PC-3 (cell line): ENCODE results near the gene COL4A6. TPM values are rescaled to one million over a fixed set of nuclear protein-coding genes. Genes with fewer than 3 reads are reported as not detected.

ENCODE experiments used
- ATAC-seq: fragments of 200-7000 bp; cut with Tn5 transposase; 2 replicates; pipeline ENCODE4 v1.9.1; 2020; ENCODE audit warnings: mild to moderate bottlenecking, moderate library complexity
- BruUV-seq: library from RNA; stranded (reverse); fragments of 400-500 nt; replicated peaks from 2 replicates; lab custom pipeline; 2021; lab: Mats Ljungman, UMichigan
- CTCF ChIA-PET: fragments of 300-600 bp; sonication (Branson Sonifier 250); formaldehyde crosslinking; loops from one replicate; lab custom pipeline; 2022; ENCODE audit warnings: antibody characterized with exemption; lab: Charles Lee
- POLR2A ChIA-PET: fragments of 300-600 bp; sonication (Branson Sonifier 250); formaldehyde crosslinking; loops from one replicate; lab custom pipeline; 2022; ENCODE audit warnings: antibody characterized with exemption; ENCODE audit not compliant: unreplicated experiment; lab: Charles Lee
- DNase-seq: peaks from one replicate; pipeline ENCODE4 v3.0.0-alpha.2; 2015
- H2AFZ ChIP-seq: fragments of 300-600 bp; sonication (generic); 2 replicates; pipeline ENCODE4 v1.6.0; 2016; ENCODE audit warnings: antibody characterized with exemption, low read length
- H3F3A ChIP-seq: fragments of 300-600 bp; sonication (generic); one replicate; pipeline ENCODE4 v1.6.0; 2017; ENCODE audit warnings: antibody characterized with exemption, low read length, control low read depth, mild to moderate bottlenecking; ENCODE audit not compliant: unreplicated experiment
- H3K27ac ChIP-seq: fragments of 300-600 bp; sonication (generic); 2 replicates; pipeline ENCODE4 v1.5.1; 2016; ENCODE audit warnings: mild to moderate bottlenecking, low read length
- H3K27me3 ChIP-seq: fragments of 300-600 bp; sonication (generic); 2 replicates; pipeline ENCODE4 v1.6.1; 2016; ENCODE audit warnings: low read length, mixed read lengths
- H3K36me3 ChIP-seq: fragments of 300-600 bp; sonication (generic); 2 replicates; pipeline ENCODE4 v1.6.1; 2016; ENCODE audit warnings: low read depth, mixed run types, low read length, mixed read lengths
- H3K4me1 ChIP-seq: fragments of 300-600 bp; sonication (generic); 2 replicates; pipeline ENCODE4 v1.5.1; 2016; ENCODE audit warnings: low read length; ENCODE audit not compliant: insufficient read depth
- H3K4me2 ChIP-seq: fragments of 300-600 bp; sonication (generic); 2 replicates; pipeline ENCODE4 v1.6.0; 2016; ENCODE audit warnings: low read length
- H3K4me3 ChIP-seq: fragments of 300-600 bp; sonication (generic); 2 replicates; pipeline ENCODE4 v1.5.1; 2016; ENCODE audit warnings: mild to moderate bottlenecking, low read length, mixed read lengths
- H3K79me2 ChIP-seq: fragments of 300-600 bp; sonication (generic); 2 replicates; pipeline ENCODE4 v1.6.1; 2017; ENCODE audit warnings: low read length, mixed read lengths
- H3K9ac ChIP-seq: fragments of 300-600 bp; sonication (generic); 2 replicates; pipeline ENCODE4 v1.6.0; 2016; ENCODE audit warnings: mild to moderate bottlenecking, low read length
- H3K9me2 ChIP-seq: fragments of 300-600 bp; sonication (generic); replicated peaks from 2 replicates; pipeline ENCODE4 v1.6.1; 2016; ENCODE audit warnings: mixed run types, low read length, mixed read lengths
- H3K9me3 ChIP-seq: fragments of 300-600 bp; sonication (generic); 2 replicates; pipeline ENCODE4 v1.6.1; 2016; ENCODE audit warnings: low read length, mixed read lengths
- H4K20me1 ChIP-seq: fragments of 300-600 bp; sonication (generic); 2 replicates; pipeline ENCODE4 v1.6.1; 2016; ENCODE audit warnings: low read length, mixed read lengths
- CTCF ChIP-seq: fragments of 300-600 bp; sonication (generic); conservative IDR thresholded peaks from 2 replicates; pipeline ENCODE4 v1.5.1; 2017; ENCODE audit warnings: antibody characterized with exemption, low read depth, mild to moderate bottlenecking, low read length
- EZH2 ChIP-seq: fragments of 300-600 bp; sonication (generic); IDR thresholded peaks from one replicate; pipeline ENCODE4 v1.6.1; 2017; ENCODE audit warnings: antibody characterized with exemption, mild to moderate bottlenecking, low read length; ENCODE audit not compliant: unreplicated experiment
- EZH2phosphoT487 ChIP-seq: fragments of 300-600 bp; sonication (generic); IDR thresholded peaks from 2 replicates; pipeline ENCODE4 v1.6.1; 2018; ENCODE audit warnings: mild to moderate bottlenecking, antibody characterized with exemption, low read length, borderline replicate concordance
- intact Hi-C: fragments of 100-400 bp; cut with micrococcal nuclease; formaldehyde crosslinking; loops from 2 replicates; pipeline ENCODE4 v1.9.0; 2023
- total RNA-seq: library from RNA; depleted of rRNA; stranded (reverse); fragments of >200 nt; gene quantifications from 2 replicates; pipeline ENCODE4 v1.2.3, GENCODE V29; 2014

The COL4A6 gene
- total RNA-seq, 1 experiment from 2014 or later, result 4.4 TPM

- Histone ChIP-seq H3K27ac (no peak overlapping the region), H3K9ac (no peak overlapping the region), H3K4me2 (no peak overlapping the region), H3K36me3 (no peaks in the 10 kb centered on the region), H3F3A (no peaks in the 10 kb centered on the region), H3K9me3 (no peaks in the 10 kb centered on the region), H3K4me3 (no peak overlapping the region), H3K9me2 (no peaks in the 10 kb centered on the region), H3K27me3 (no peaks in the 10 kb centered on the region), H2AFZ (no peak overlapping the region), H3K79me2 (no peaks in the 10 kb centered on the region), H3K4me1 (peaks cover 1% of the 10 kb centered on the region; the same call in 1 of the 2 replicates), H4K20me1 (no peaks in the 10 kb centered on the region)
- no peak for TF ChIP-seq EZH2
- TF ChIP-seq EZH2phosphoT487, result no peak
- TF ChIP-seq CTCF, result no peak
- CTCF ChIA-PET, result no interaction called here
- POLR2A ChIA-PET, result no interaction called here
- DNase-seq (no peak), ATAC-seq (no peak)
- no TSS peak for BruUV-seq
- intact Hi-C loops, result no loop called here
These were observed 280.6 kb downstream of the COL4A6 start for GRCh38 chrX:108157628-108158027.

GRCh38 chrX:108156934-108157466 lies 281.2 kb downstream of the COL4A6 start:
- no peak overlapping the region for H3K4me3 ChIP-seq
- no peak overlapping the region for H3K4me2 ChIP-seq
- DNase-seq (no peak), ATAC-seq (no peak)
- H3K27ac ChIP-seq, result no peak overlapping the region
- no peaks in the 10 kb centered on the region for H3F3A ChIP-seq
- POLR2A ChIA-PET, result no interaction called here
- H3K27me3 ChIP-seq, result no peaks in the 10 kb centered on the region
- H4K20me1 ChIP-seq, result no peaks in the 10 kb centered on the region
- no peaks in the 10 kb centered on the region for H3K9me2 ChIP-seq
- BruUV-seq, result no TSS peak
- H2AFZ ChIP-seq, result no peak overlapping the region
- intact Hi-C loops, result no loop called here
- no peaks in the 10 kb centered on the region for H3K36me3 ChIP-seq
- no peak for TF ChIP-seq EZH2
- TF ChIP-seq CTCF, result no peak
- TF ChIP-seq EZH2phosphoT487, result no peak
- CTCF ChIA-PET, result no interaction called here
- no peak overlapping the region for H3K9ac ChIP-seq
- no peaks in the 10 kb centered on the region for H3K79me2 ChIP-seq
- no peaks in the 10 kb centered on the region for H3K9me3 ChIP-seq
- H3K4me1 ChIP-seq, result no peaks in the 10 kb centered on the region

GRCh38 chrX:108156082-108156481 lies 282.1 kb downstream of the COL4A6 start:
- TF ChIP-seq EZH2, result no peak
- Histone ChIP-seq H3K9me2 (no peaks in the 10 kb centered on the region), H3K4me1 (no peaks in the 10 kb centered on the region), H4K20me1 (no peaks in the 10 kb centered on the region), H3K4me3 (no peak overlapping the region), H3K36me3 (no peaks in the 10 kb centered on the region), H2AFZ (no peak overlapping the region), H3K27me3 (no peaks in the 10 kb centered on the region), H3K9ac (no peak overlapping the region), H3K79me2 (no peaks in the 10 kb centered on the region), H3K4me2 (no peak overlapping the region), H3K9me3 (no peaks in the 10 kb centered on the region), H3K27ac (no peak overlapping the region), H3F3A (no peaks in the 10 kb centered on the region)
- BruUV-seq, result no TSS peak
- ATAC-seq, result no peak
- no peak for DNase-seq
- ChIA-PET CTCF (no interaction called here), POLR2A (no interaction called here)
- intact Hi-C loops, result no loop called here
